ENCODE measurements around the gene MME. TPM values are rescaled to one million over a fixed set of nuclear protein-coding genes. Genes with fewer than 3 reads are reported as not detected.
A peak's percentile ranks its signal among the peaks of the same experiment; 100 is the strongest.

The MME gene
- 2.0 TPM for total RNA-seq (2013)
- polyA plus RNA-seq = 1 to 10 TPM in 1 of 3 donors, under 1 TPM in 2; 0.27 to 1.0 (median 0.73) TPM
- 0.40 and 1.2 TPM in 2 replicates for polyA minus RNA-seq
- 0.17 to 6.6 (median 1.6) reads per million in 11 experiments for total RNA-seq

DNA sequence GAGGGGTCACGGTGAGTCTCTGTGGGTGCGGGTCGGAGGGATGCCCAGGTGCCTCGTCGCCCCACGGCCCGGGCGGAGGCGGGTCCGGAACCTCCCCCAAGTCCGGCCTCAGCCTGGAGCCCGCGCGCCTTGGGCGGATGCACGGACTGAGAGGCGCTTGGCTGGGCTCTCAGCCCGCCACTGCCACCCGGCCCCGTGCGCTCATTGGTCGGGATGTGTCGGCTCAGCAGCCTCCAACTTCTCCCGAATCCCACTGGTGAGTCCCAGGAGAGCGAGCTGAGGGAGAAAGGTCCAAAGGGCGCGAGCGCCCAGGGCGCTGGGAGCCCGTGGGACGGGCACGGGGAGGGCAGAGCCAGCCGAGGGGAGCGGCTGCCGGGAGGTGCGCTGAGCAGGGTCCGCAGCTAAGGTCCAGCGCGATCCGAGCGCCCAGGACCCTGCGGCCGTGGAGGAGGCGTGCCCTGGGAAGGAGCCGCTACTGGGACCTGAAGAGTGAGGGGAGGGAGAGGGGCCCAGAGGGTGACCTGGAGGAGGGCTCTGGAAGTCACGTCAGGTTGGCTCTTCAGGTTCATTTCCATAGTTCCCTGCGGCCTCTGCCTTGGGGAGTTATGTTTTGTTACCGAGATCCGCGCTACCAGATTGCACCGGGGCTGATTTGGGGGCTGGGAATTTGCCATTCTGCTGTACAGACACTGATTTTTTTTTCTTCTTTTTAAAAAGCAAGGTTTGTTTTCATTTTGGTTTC lies at the start of gene MME:
MME (plus strand) TSS at position 574 of the 742 bp plus-strand sequence. CDS start 3,849 bp downstream, outside the sequence.
- Mint-ChIP-seq H3K4me3 (peak within 1 kb of the TSS; percentile 73 to 94), H3K9me3 (peaks cover 0 to 16% (median 7%) of the 10 kb centered on the region in 7 donors), H3K27ac (peak within 1 kb of the TSS in 1 of 7 donors; percentile 0), H3K36me3 (peaks cover 0 to 2% of the 10 kb centered on the region in 2 donors), H3K27me3 (ENCODE audit: low read depth in 3 of 3) (peaks cover 32 to 49% (median 45%) of the 10 kb centered on the region in 3 donors), H3K4me1 (peaks cover 20% of the 10 kb centered on the region)
- WGBS (ENCODE audit: insufficient coverage) = under 1% methylated on average over 48 of the region's 51 CpGs
- TF ChIP-seq, protein P1, sequence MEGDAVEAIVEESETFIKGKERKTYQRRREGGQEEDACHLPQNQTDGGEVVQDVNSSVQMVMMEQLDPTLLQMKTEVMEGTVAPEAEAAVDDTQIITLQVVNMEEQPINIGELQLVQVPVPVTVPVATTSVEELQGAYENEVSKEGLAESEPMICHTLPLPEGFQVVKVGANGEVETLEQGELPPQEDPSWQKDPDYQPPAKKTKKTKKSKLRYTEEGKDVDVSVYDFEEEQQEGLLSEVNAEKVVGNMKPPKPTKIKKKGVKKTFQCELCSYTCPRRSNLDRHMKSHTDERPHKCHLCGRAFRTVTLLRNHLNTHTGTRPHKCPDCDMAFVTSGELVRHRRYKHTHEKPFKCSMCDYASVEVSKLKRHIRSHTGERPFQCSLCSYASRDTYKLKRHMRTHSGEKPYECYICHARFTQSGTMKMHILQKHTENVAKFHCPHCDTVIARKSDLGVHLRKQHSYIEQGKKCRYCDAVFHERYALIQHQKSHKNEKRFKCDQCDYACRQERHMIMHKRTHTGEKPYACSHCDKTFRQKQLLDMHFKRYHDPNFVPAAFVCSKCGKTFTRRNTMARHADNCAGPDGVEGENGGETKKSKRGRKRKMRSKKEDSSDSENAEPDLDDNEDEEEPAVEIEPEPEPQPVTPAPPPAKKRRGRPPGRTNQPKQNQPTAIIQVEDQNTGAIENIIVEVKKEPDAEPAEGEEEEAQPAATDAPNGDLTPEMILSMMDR (IDR thresholded peaks at IDR 0.05) = no peak
- intact Hi-C loops (cut with micrococcal nuclease) = no loop called here
- H2AFZ ChIP-seq (ENCODE audit: insufficient read depth, low read depth, low read length, poor library complexity, severe bottlenecking) = peak within 1 kb of the TSS; percentile 93
- peak within 1 kb of the TSS; percentile 99 for H3K4me2 ChIP-seq (replicated peaks; ENCODE audit: extremely low read depth, low read length, poor library complexity, severe bottlenecking)
- peak within 1 kb of the TSS; percentile 37 to 82 (median 54) for H3K4me3 ChIP-seq (replicated peaks in 1 of 3; ENCODE audit: low read depth in 2 of 3, low read length in 3 of 3)
- H4K20me1 ChIP-seq (ENCODE audit: insufficient read depth, low read length) = no peaks in the 10 kb centered on the region
- H3K36me3 ChIP-seq (replicated peaks in 1 of 2; ENCODE audit: control insufficient read depth in 1 of 2, insufficient read depth in 2 of 2, low read length in 2 of 2) = no peaks in the 10 kb centered on the region
- H3K27ac ChIP-seq (ENCODE audit: low read depth in 1 of 2, low read length in 2 of 2) = no peak within 1 kb of the TSS
- H3K9ac ChIP-seq (ENCODE audit: insufficient read depth, low read length, poor library complexity, severe bottlenecking) = peak within 1 kb of the TSS; percentile 65
- peaks cover 17 to 18% of the 10 kb centered on the region in 2 donors for H3K4me1 ChIP-seq (ENCODE audit: control insufficient read depth in 1 of 2, insufficient read depth in 2 of 2, low read length in 2 of 2)
- peaks cover 0 to 3% of the 10 kb centered on the region in 2 donors for H3K9me3 ChIP-seq (replicated peaks in 1 of 2; ENCODE audit: control insufficient read depth in 1 of 2, insufficient read depth in 1 of 2, low read length in 2 of 2)
- no peaks in the 10 kb centered on the region for H3K79me2 ChIP-seq (ENCODE audit: insufficient read depth, low read length)
- H3K27me3 ChIP-seq (ENCODE audit: control insufficient read depth in 2 of 2, insufficient read depth in 2 of 2, low read length in 2 of 2) = peaks cover 37 to 51% of the 10 kb centered on the region in 2 donors
- peak in 1 of 3 donors; percentile 6 for DNase-seq

DNA sequence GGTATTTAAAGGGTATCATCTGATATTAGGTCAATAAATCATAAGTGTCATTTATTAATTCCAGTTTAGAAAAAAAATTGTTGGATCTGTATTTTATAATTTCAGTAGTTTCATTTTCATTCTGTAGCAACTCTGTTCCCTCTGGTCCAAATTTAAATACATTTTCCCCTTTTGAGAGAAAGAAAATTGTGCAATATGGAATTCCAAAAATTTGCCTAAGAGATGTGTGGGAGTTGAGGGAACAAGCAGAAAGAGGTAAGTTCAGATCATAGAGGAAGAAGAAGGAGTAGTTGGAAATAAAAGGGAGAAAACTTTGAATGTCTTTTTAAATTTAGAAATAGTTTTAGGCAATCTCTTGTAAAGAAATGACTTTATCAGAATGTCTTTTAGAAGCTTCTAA lies 48.9 kb upstream of the MME start:
- H3K9me3 Mint-ChIP-seq = peaks cover 0 to 2% (median 0%) of the 10 kb centered on the region in 7 donors

More for the DNA sequence above, 48.9 kb upstream of the MME start:
- H3K4me1 ChIP-seq (ENCODE audit: control insufficient read depth in 1 of 2, insufficient read depth in 2 of 2, low read length in 2 of 2) = peaks cover 36 to 61% of the 10 kb centered on the region in 2 donors
- no peak overlapping the region for H2AFZ ChIP-seq (ENCODE audit: insufficient read depth, low read depth, low read length, poor library complexity, severe bottlenecking)
- peak overlapping the region in 2 of 7 donors; percentile 80 to 83 for H3K27ac Mint-ChIP-seq
- H4K20me1 ChIP-seq (ENCODE audit: insufficient read depth, low read length) = no peaks in the 10 kb centered on the region
- H3K27ac ChIP-seq (ENCODE audit: low read depth in 1 of 2, low read length in 2 of 2) = peak overlapping the region in 1 of 2 donors; percentile 34
- H3K36me3 Mint-ChIP-seq = no peaks in the 10 kb centered on the region
- H3K9me3 ChIP-seq (replicated peaks in 1 of 2; ENCODE audit: control insufficient read depth in 1 of 2, insufficient read depth in 1 of 2, low read length in 2 of 2) = no peaks in the 10 kb centered on the region
- TF ChIP-seq, protein P1 (IDR thresholded peaks at IDR 0.05) = no peak
- no peaks in the 10 kb centered on the region for H3K36me3 ChIP-seq (replicated peaks in 1 of 2; ENCODE audit: control insufficient read depth in 1 of 2, insufficient read depth in 2 of 2, low read length in 2 of 2)
- no peak for DNase-seq
- no peaks in the 10 kb centered on the region for H3K27me3 ChIP-seq (ENCODE audit: control insufficient read depth in 2 of 2, insufficient read depth in 2 of 2, low read length in 2 of 2)
- peaks cover 54% of the 10 kb centered on the region for H3K4me1 Mint-ChIP-seq
- no peaks in the 10 kb centered on the region for H3K79me2 ChIP-seq (ENCODE audit: insufficient read depth, low read length)
- no peaks in the 10 kb centered on the region for H3K27me3 Mint-ChIP-seq (ENCODE audit: low read depth in 3 of 3)
- intact Hi-C loops (cut with micrococcal nuclease) = no loop called here
- no peak overlapping the region for H3K4me3 Mint-ChIP-seq
- no peak overlapping the region for H3K9ac ChIP-seq (ENCODE audit: insufficient read depth, low read length, poor library complexity, severe bottlenecking)
- no peak overlapping the region for H3K4me2 ChIP-seq (replicated peaks; ENCODE audit: extremely low read depth, low read length, poor library complexity, severe bottlenecking)
- no peak overlapping the region for H3K4me3 ChIP-seq (replicated peaks in 1 of 3; ENCODE audit: low read depth in 2 of 3, low read length in 3 of 3)

All from CD14-positive monocyte (primary cell).